Tibial artery (tissue), 4 donors: ENCODE results near the gene ATP5F1B.

Experiments used
- DNase-seq, 2 donors: peaks; one replicate each; pipeline ENCODE4 v3.0.0-alpha.2; 2019
- H3K27ac ChIP-seq, 2 donors: fragments of 200-600 bp; sonication (generic) in 1 of 2; 1 replicate in 1 of 2; 2 replicates in 1 of 2; pipeline ENCODE4 v1.5.1; 2018 to 2019; ENCODE audit warnings: mild to moderate bottlenecking in 1 of 2
- H3K27me3 ChIP-seq, 2 donors: fragments of 200-600 bp; sonication (generic) in 1 of 2; one replicate each; pipeline versions ENCODE4 v1.5.1 to v1.6.0; 2016 to 2019
- H3K36me3 ChIP-seq, 3 donors: fragments of 200-600 bp; sonication (generic) in 2 of 3; one replicate each; pipeline ENCODE4 v1.5.1; 2016 to 2019; ENCODE audit warnings: mild to moderate bottlenecking in 2 of 3
- H3K4me1 ChIP-seq, 4 donors: fragments of 200-600 bp; sonication (generic) in 2 of 4; 1 replicate in 3 of 4; 2 replicates in 1 of 4; pipeline ENCODE4 v1.5.1; 2016 to 2019
- H3K4me3 ChIP-seq, 2 donors: fragments of 200-600 bp; sonication (generic) in 1 of 2; 1 replicate in 1 of 2; 2 replicates in 1 of 2; pipeline ENCODE4 v1.5.1; 2018 to 2019; ENCODE audit warnings: mild to moderate bottlenecking in 2 of 2
- H3K9me3 ChIP-seq, 3 donors: fragments of 200-600 bp; sonication (generic) in 1 of 3; one replicate each; pipeline ENCODE4 v1.5.1; 2016 to 2019
- CTCF ChIP-seq, 2 experiments: fragments of 200-600 bp in 1 of 2; fragments of 450-650 bp in 1 of 2; IDR thresholded peaks; one replicate each; pipeline ENCODE4 v1.5.1; 2017 to 2019; ENCODE audit warnings: antibody characterized with exemption in 2 of 2, mild to moderate bottlenecking in 1 of 2, moderate library complexity in 1 of 2
- intact Hi-C: fragments of 100-400 bp; cut with DNase I; formaldehyde crosslinking; loops from one replicate; pipeline ENCODE4 v1.15.0; 2023; ENCODE audit warnings: low total_unique reads

Gene ATP5F1B

GRCh38 chr12:56645717-56646446 is at the start of gene ATP5F1B:
TSS of gene ATP5F1B (minus strand) at chr12:56645984. CDS start at chr12:56645963, 21 bp downstream.
- H3K27me3 ChIP-seq, result no peaks in the 10 kb centered on the region
- DNase-seq, result peak; percentile 97 to 98
- H3K4me3 ChIP-seq, result peak within 1 kb of the TSS; percentile 87 to 96
- peak in 1 of 2 experiments; percentile 14 for TF ChIP-seq CTCF (IDR thresholded peaks at IDR 0.05)
- intact Hi-C loops, result loop anchor here (5.0 to 10.0 kb wide), 2 partner anchors 41 to 79 kb away; partner anchors contain the start of genes NACA and PTGES3
- peak within 1 kb of the TSS; percentile 91 to 96 for H3K27ac ChIP-seq
- H3K4me1 ChIP-seq, result peaks cover 0 to 24% (median 20%) of the 10 kb centered on the region in 4 donors
- no peaks in the 10 kb centered on the region for H3K9me3 ChIP-seq
- peaks cover 33 to 38% (median 35%) of the 10 kb centered on the region in 3 donors for H3K36me3 ChIP-seq

GRCh38 chr12:56694161-56694560 is 48.4 kb upstream of the ATP5F1B start:
- no peaks in the 10 kb centered on the region for H3K36me3 ChIP-seq
- intact Hi-C loops, result no loop called here
- H3K9me3 ChIP-seq, result no peaks in the 10 kb centered on the region
- H3K27ac ChIP-seq, result no peak overlapping the region
- H3K4me1 ChIP-seq, result peaks cover 0 to 6% (median 3%) of the 10 kb centered on the region in 4 donors
- H3K4me3 ChIP-seq, result no peak overlapping the region
- no peak for TF ChIP-seq CTCF (IDR thresholded peaks at IDR 0.05)
- H3K27me3 ChIP-seq, result no peaks in the 10 kb centered on the region
- peak in 1 of 2 donors; percentile 28 for DNase-seq

GRCh38 chr12:56688846-56689109 is 43.0 kb upstream of the ATP5F1B start:
- Histone ChIP-seq H3K36me3 (no peaks in the 10 kb centered on the region), H3K27me3 (no peaks in the 10 kb centered on the region), H3K9me3 (no peaks in the 10 kb centered on the region), H3K4me3 (peak overlapping the region; percentile 80 to 97), H3K27ac (peak overlapping the region; percentile 98 to 100), H3K4me1 (peaks cover 0 to 40% (median 15%) of the 10 kb centered on the region in 4 donors)
- no peak for DNase-seq
- TF ChIP-seq CTCF (IDR thresholded peaks at IDR 0.05), result no peak
- intact Hi-C loops, result loop anchor here (2.0 to 5.0 kb wide), 2 partner anchors 36 to 41 kb away; partner anchors contain the start of genes ATP5F1B and NACA

- intact Hi-C loops, result loop anchor here (2.0 to 5.0 kb wide), 2 partner anchors 37 to 41 kb away; partner anchors contain the start of genes ATP5F1B and NACA
- DNase-seq, result peak; percentile 96 to 99
- H3K27ac ChIP-seq, result peak within 1 kb of the TSS; percentile 98 to 100
- no peaks in the 10 kb centered on the region for H3K27me3 ChIP-seq
- peak within 1 kb of the TSS; percentile 80 to 97 for H3K4me3 ChIP-seq
- peaks cover 0 to 45% (median 16%) of the 10 kb centered on the region in 4 donors for H3K4me1 ChIP-seq
- TF ChIP-seq CTCF (IDR thresholded peaks at IDR 0.05), result no peak
- H3K9me3 ChIP-seq, result no peaks in the 10 kb centered on the region
- no peaks in the 10 kb centered on the region for H3K36me3 ChIP-seq
These were observed 42.5 kb upstream of the ATP5F1B start, which contains the start of gene PTGES3 for GRCh38 chr12:56688129-56688845. TSS of gene PTGES3 (minus strand) at chr12:56688284. CDS start at chr12:56687999, 285 bp downstream.

GRCh38 chr12:56687223-56688128 is 41.7 kb upstream of the ATP5F1B start:
- H3K4me1 ChIP-seq, result peaks cover 0 to 53% (median 20%) of the 10 kb centered on the region in 4 donors
- intact Hi-C loops, result loop anchor here (2.0 to 5.0 kb wide), 2 partner anchors 37 to 40 kb away; partner anchors contain the start of genes ATP5F1B and NACA
- TF ChIP-seq CTCF (IDR thresholded peaks at IDR 0.05), result peak in 1 of 2 experiments; percentile 9

More at GRCh38 chr12:56687223-56688128, 41.7 kb upstream of the ATP5F1B start:
- Histone ChIP-seq H3K36me3 (no peaks in the 10 kb centered on the region), H3K27ac (peak overlapping the region; percentile 98 to 100), H3K4me3 (peak overlapping the region; percentile 80 to 97), H3K9me3 (no peaks in the 10 kb centered on the region), H3K27me3 (no peaks in the 10 kb centered on the region)
- DNase-seq, result peak; percentile 59 to 76
